KOPT-K1 (cell line): Measurements from ENCODE around the gene CAMSAP2.

Experiments
- H3K27ac ChIP-seq: fragments of 200-600 bp; sonication (generic); 2 replicates; pipeline ENCODE4 v1.5.1; 2016; ENCODE audit warnings: antibody characterized with exemption, mild to moderate bottlenecking, low read depth, low read length; ENCODE audit not compliant: poor library complexity, severe bottlenecking
- H3K36me3 ChIP-seq: fragments of 200-600 bp; sonication (generic); 2 replicates; pipeline ENCODE4 v1.5.1; 2017; ENCODE audit warnings: antibody characterized with exemption, mild to moderate bottlenecking, low read length, moderate library complexity; ENCODE audit not compliant: insufficient read depth
- H3K9me3 ChIP-seq: fragments of 200-600 bp; sonication (generic); 2 replicates; pipeline ENCODE4 v1.5.1; 2017; ENCODE audit warnings: antibody characterized with exemption, low read length, mild to moderate bottlenecking; ENCODE audit not compliant: insufficient read depth, poor library complexity, severe bottlenecking

Gene CAMSAP2

GRCh38 chr1:200899015-200899386 is 160.3 kb downstream of the CAMSAP2 start:
- Histone ChIP-seq H3K36me3 (no peaks in the 10 kb centered on the region), H3K27ac (no peak overlapping the region), H3K9me3 (no peaks in the 10 kb centered on the region)

GRCh38 chr1:200899451-200899915 is 160.8 kb downstream of the CAMSAP2 start:
- Histone ChIP-seq H3K27ac (no peak overlapping the region), H3K36me3 (no peaks in the 10 kb centered on the region), H3K9me3 (no peaks in the 10 kb centered on the region)

GRCh38 chr1:200899954-200900867 is 161.5 kb downstream of the CAMSAP2 start:
- no peaks in the 10 kb centered on the region for H3K36me3 ChIP-seq
- H3K9me3 ChIP-seq, result no peaks in the 10 kb centered on the region
- H3K27ac ChIP-seq, result no peak overlapping the region

- Histone ChIP-seq H3K27ac (no peak overlapping the region), H3K36me3 (no peaks in the 10 kb centered on the region), H3K9me3 (no peaks in the 10 kb centered on the region)
These were observed 162.2 kb downstream of the CAMSAP2 start for GRCh38 chr1:200900877-200901276.

GRCh38 chr1:200901350-200901749 is 162.7 kb downstream of the CAMSAP2 start:
- H3K27ac ChIP-seq, result no peak overlapping the region
- H3K9me3 ChIP-seq, result no peaks in the 10 kb centered on the region
- H3K36me3 ChIP-seq, result no peaks in the 10 kb centered on the region

- Histone ChIP-seq H3K36me3 (no peaks in the 10 kb centered on the region), H3K9me3 (no peaks in the 10 kb centered on the region), H3K27ac (no peak overlapping the region)
These were observed 163.2 kb downstream of the CAMSAP2 start for GRCh38 chr1:200901796-200902444.

- Histone ChIP-seq H3K27ac (no peak overlapping the region), H3K9me3 (no peaks in the 10 kb centered on the region), H3K36me3 (no peaks in the 10 kb centered on the region)
These were observed 165.1 kb downstream of the CAMSAP2 start for GRCh38 chr1:200903793-200904192.

GRCh38 chr1:200904772-200905171 is 166.1 kb downstream of the CAMSAP2 start:
- Histone ChIP-seq H3K27ac (peak overlapping the region; percentile 30), H3K36me3 (no peaks in the 10 kb centered on the region), H3K9me3 (no peaks in the 10 kb centered on the region)

- H3K36me3 ChIP-seq, result no peaks in the 10 kb centered on the region
- peak overlapping the region; percentile 30 for H3K27ac ChIP-seq
- H3K9me3 ChIP-seq, result no peaks in the 10 kb centered on the region
These were observed 166.8 kb downstream of the CAMSAP2 start for GRCh38 chr1:200905411-200906052.

GRCh38 chr1:200906491-200906890 is 167.8 kb downstream of the CAMSAP2 start:
- Histone ChIP-seq H3K27ac (no peak overlapping the region), H3K9me3 (no peaks in the 10 kb centered on the region), H3K36me3 (no peaks in the 10 kb centered on the region)

GRCh38 chr1:200907611-200908097 is 169.0 kb downstream of the CAMSAP2 start:
- no peaks in the 10 kb centered on the region for H3K9me3 ChIP-seq
- no peak overlapping the region for H3K27ac ChIP-seq
- H3K36me3 ChIP-seq, result no peaks in the 10 kb centered on the region

GRCh38 chr1:200908191-200908868 is 169.6 kb downstream of the CAMSAP2 start:
- Histone ChIP-seq H3K27ac (no peak overlapping the region), H3K9me3 (no peaks in the 10 kb centered on the region), H3K36me3 (no peaks in the 10 kb centered on the region)

GRCh38 chr1:200909071-200909470 is 170.4 kb downstream of the CAMSAP2 start:
- Histone ChIP-seq H3K36me3 (no peaks in the 10 kb centered on the region), H3K27ac (no peak overlapping the region), H3K9me3 (no peaks in the 10 kb centered on the region)

- no peak overlapping the region for H3K27ac ChIP-seq
- no peaks in the 10 kb centered on the region for H3K36me3 ChIP-seq
- H3K9me3 ChIP-seq, result no peaks in the 10 kb centered on the region
These were observed 171.1 kb downstream of the CAMSAP2 start for GRCh38 chr1:200909757-200910239.
